Colonic mucosa (tissue), 4 donors: ENCODE results near the gene SEC61A1. TPM values are rescaled to one million over a fixed set of nuclear protein-coding genes. Genes with fewer than 3 reads are reported as not detected.

Experiments used
- DNase-seq: peaks from one replicate; pipeline ENCODE4 v3.0.0-alpha.2; 2020
- H3K27ac ChIP-seq: fragments of 200-600 bp; one replicate; pipeline ENCODE4 v1.8.0; 2021
- H3K27me3 ChIP-seq: fragments of 200-600 bp; one replicate; pipeline ENCODE4 v1.8.0; 2021
- H3K36me3 ChIP-seq: fragments of 200-600 bp; one replicate; pipeline ENCODE4 v1.8.0; 2021
- H3K4me1 ChIP-seq: fragments of 200-600 bp; one replicate; pipeline ENCODE4 v1.8.0; 2021; ENCODE audit warnings: mild to moderate bottlenecking
- H3K4me3 ChIP-seq: fragments of 200-600 bp; one replicate; pipeline ENCODE4 v1.8.0; 2021
- H3K9ac ChIP-seq, 2 donors: one replicate each; pipeline ENCODE4 v1.7.0; 2013; ENCODE audit warnings: control low read depth in 2 of 2, low read depth in 2 of 2, low read length in 2 of 2
- H3K9me3 ChIP-seq: fragments of 200-600 bp; one replicate; pipeline ENCODE4 v1.8.0; 2021
- CTCF ChIP-seq: fragments of 200-600 bp; IDR thresholded peaks from one replicate; pipeline ENCODE4 v1.8.0; 2022; ENCODE audit warnings: antibody characterized with exemption, mild to moderate bottlenecking
- intact Hi-C: fragments of 100-400 bp; cut with DNase I; formaldehyde crosslinking; loops from one replicate; pipeline ENCODE4 v1.14.1; 2022
- total RNA-seq, 2 donors: library from RNA; stranded (reverse); fragmentation: NEBNext Ultra II Directional in 1 of 2; extraction: Animal tissue kit (Norgen Biotek cat#: 25700) in 1 of 2; gene quantifications; one replicate each; pipeline ENCODE4 v1.2.1, GENCODE V29; 2021
- donor health status: healthy.
- donor health status: DM: no; HTN: no; CAD: no.
- donor health status: DM: no; HTN: no; CAD: no.

SEC61A1 gene
- total RNA-seq, 2 donors from 2014 or later = 184 to 250 TPM

GRCh38 chr3:128100638-128101037, 48.4 kb downstream of the SEC61A1 start:
- Histone ChIP-seq H3K36me3 (no peaks in the 10 kb centered on the region), H3K9me3 (no peaks in the 10 kb centered on the region), H3K27ac (no peak overlapping the region), H3K9ac (no peak overlapping the region), H3K4me3 (no peak overlapping the region), H3K4me1 (no peaks in the 10 kb centered on the region), H3K27me3 (no peaks in the 10 kb centered on the region)
- no peak for TF ChIP-seq CTCF
- intact Hi-C loops = no loop called here
- no peak for DNase-seq

GRCh38 chr3:128103136-128103676, 51.0 kb downstream of the SEC61A1 start:
- Histone ChIP-seq H3K27ac (no peak overlapping the region), H3K27me3 (no peaks in the 10 kb centered on the region), H3K4me1 (no peaks in the 10 kb centered on the region), H3K9me3 (no peaks in the 10 kb centered on the region), H3K4me3 (no peak overlapping the region), H3K36me3 (no peaks in the 10 kb centered on the region), H3K9ac (no peak overlapping the region)
- DNase-seq = no peak
- no peak for TF ChIP-seq CTCF
- intact Hi-C loops = no loop called here

GRCh38 chr3:128107834-128108233, 55.6 kb downstream of the SEC61A1 start:
- Histone ChIP-seq H3K4me1 (no peaks in the 10 kb centered on the region), H3K36me3 (no peaks in the 10 kb centered on the region), H3K27me3 (no peaks in the 10 kb centered on the region), H3K9ac (no peak overlapping the region), H3K9me3 (no peaks in the 10 kb centered on the region), H3K27ac (no peak overlapping the region), H3K4me3 (no peak overlapping the region)
- intact Hi-C loops = no loop called here
- TF ChIP-seq CTCF = no peak
- no peak for DNase-seq

- H3K4me3 ChIP-seq = no peak overlapping the region
- H3K9ac ChIP-seq = no peak overlapping the region
- H3K27me3 ChIP-seq = no peaks in the 10 kb centered on the region
- TF ChIP-seq CTCF = no peak
- H3K36me3 ChIP-seq = no peaks in the 10 kb centered on the region
- no peaks in the 10 kb centered on the region for H3K9me3 ChIP-seq
- intact Hi-C loops = no loop called here
- no peak for DNase-seq
- H3K27ac ChIP-seq = no peak overlapping the region
- no peaks in the 10 kb centered on the region for H3K4me1 ChIP-seq
These were observed 58.9 kb downstream of the SEC61A1 start for GRCh38 chr3:128111147-128111546.

- no peaks in the 10 kb centered on the region for H3K4me1 ChIP-seq
- no peak for DNase-seq
- no peaks in the 10 kb centered on the region for H3K27me3 ChIP-seq
- no peak for TF ChIP-seq CTCF
- H3K9me3 ChIP-seq = no peaks in the 10 kb centered on the region
- H3K4me3 ChIP-seq = no peak overlapping the region
- H3K36me3 ChIP-seq = no peaks in the 10 kb centered on the region
- H3K9ac ChIP-seq = no peak overlapping the region
- intact Hi-C loops = no loop called here
- no peak overlapping the region for H3K27ac ChIP-seq
These were observed 60.2 kb downstream of the SEC61A1 start for GRCh38 chr3:128112357-128112968.
